ENCODE results near the gene CDH20.

DNA sequence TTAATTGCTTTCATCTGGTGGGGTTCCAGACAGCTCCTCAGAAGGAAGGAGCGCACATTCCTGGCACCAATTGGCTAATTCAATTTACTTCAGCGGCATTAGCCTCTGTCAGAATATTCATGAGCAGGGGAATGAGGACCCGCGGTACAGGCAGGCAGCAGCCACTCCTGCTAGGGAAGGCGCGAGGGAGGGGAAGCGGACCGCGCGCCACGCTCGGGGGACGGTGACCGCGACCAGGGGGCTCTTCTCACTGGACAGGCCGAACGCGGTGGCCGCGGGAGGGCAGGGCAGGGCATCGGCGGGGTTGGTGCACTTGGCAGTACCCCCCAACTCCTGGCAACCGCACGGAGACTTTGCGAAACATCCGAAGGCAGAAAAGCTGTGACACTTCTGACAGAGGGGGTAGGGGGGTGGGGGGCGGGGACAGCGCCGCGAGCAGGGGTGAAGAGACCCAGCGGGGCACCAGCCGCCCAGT, at the start of gene CDH20:
- TF ChIP-seq, protein P1, sequence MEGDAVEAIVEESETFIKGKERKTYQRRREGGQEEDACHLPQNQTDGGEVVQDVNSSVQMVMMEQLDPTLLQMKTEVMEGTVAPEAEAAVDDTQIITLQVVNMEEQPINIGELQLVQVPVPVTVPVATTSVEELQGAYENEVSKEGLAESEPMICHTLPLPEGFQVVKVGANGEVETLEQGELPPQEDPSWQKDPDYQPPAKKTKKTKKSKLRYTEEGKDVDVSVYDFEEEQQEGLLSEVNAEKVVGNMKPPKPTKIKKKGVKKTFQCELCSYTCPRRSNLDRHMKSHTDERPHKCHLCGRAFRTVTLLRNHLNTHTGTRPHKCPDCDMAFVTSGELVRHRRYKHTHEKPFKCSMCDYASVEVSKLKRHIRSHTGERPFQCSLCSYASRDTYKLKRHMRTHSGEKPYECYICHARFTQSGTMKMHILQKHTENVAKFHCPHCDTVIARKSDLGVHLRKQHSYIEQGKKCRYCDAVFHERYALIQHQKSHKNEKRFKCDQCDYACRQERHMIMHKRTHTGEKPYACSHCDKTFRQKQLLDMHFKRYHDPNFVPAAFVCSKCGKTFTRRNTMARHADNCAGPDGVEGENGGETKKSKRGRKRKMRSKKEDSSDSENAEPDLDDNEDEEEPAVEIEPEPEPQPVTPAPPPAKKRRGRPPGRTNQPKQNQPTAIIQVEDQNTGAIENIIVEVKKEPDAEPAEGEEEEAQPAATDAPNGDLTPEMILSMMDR (IDR thresholded peaks at IDR 0.05): no peak
- TF ChIP-seq ZFX (IDR thresholded peaks at IDR 0.05; ENCODE audit: borderline replicate concordance): no peak
